NCI-H1048 (cell line): ENCODE measurements around the gene C20orf141.

Experiments
- DNase-seq: peaks from one replicate; lab custom pipeline; 2025; lab: John Stamatoyannopoulos, UW

The C20orf141 gene

DNA sequence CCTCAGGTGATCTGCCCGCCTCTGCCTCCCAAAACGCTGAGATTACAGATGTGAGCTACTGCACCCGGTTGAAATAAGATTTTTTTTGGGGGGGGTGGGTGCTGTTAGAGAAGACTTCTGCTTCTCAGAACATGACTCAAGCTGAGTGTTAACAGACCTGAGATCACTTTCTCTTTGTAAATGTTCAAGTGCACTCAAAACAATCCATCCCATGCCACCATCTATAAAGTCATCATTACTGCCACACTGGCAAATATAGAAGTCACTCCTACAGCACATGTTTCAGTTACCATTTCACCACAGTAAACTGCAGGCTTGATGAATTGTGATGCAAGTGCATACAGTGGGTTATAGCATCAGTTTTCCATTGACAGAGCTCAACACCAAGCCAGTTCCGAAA is 34.7 kb downstream of the C20orf141 start:
- no peak for DNase-seq

DNA sequence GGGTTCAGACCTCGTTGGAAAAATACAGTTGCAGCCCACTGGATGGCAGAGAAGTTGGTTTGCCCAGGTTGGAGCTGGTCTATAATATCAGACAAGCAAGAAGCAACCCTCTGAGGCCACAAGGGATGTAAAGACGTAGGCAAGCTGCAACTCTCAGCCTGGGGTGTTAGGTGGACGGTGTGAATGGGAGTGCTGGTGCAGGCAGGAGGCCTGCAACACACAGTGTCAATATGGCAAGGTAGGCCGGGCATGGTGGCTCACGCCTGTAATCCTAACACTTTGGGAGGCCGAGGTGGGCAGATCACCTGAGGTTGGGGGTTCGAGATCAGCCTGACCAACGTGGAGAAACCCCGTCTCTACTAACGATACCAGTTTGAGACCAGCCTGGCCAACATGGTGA is 36.3 kb downstream of the C20orf141 start:
- DNase-seq: no peak

DNA sequence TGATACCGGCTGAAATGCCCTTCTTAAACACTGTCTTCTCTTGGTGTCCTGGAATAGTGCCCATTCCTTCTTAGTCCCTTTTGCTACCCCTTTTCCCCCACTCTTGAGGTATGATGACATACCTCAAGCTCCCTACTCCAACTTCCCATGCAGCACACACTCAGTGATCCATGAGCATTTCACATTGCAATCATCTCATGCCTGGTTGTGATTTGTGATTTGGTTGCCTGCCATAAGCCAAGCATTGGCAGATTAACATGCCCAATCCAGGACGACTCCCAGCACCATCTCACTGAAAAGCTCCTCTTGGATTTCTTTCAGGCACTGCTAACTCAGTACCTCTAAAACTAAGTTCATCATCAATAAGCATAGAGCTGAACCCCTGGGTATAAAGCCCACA is 43.8 kb downstream of the C20orf141 start:
- DNase-seq: no peak

DNA sequence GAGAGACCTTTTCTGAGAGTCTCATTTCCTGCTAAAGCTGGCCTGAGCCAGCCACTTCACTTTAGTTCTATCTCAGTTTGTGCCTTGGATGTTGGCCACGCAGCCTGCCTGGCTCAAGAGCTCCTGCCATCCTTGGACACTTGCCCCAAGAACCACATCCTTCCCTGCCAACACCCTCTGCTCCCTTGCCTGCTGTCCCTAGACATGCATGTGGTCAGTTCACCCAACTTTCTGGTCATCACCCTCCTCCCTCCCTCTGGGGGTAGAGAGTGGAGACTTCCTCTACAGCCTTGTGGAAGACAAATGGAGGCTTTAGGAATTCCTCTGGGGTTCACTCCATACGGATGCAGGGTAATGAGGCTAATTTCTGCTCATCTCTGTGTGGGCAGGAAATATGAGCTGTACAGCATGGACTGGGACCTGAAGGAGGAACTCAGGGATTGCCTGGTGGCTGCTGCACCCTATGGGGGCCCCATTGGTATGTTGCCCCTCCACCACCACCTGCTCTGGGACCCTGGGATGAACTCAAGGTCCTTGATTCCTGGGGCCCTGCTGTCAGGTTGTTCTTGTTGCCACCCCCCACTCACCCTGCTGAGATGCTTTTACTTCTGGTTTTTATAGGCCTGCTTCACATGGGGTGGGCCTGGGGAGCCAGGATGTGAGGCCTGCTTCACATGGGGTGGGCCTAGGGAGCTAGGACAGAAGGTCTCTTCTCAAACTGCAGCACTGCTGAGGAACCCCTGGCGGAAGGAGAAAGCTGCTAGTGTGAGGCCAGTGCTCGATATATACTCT is 44.7 kb downstream of the C20orf141 start:
- no peak for DNase-seq

DNA sequence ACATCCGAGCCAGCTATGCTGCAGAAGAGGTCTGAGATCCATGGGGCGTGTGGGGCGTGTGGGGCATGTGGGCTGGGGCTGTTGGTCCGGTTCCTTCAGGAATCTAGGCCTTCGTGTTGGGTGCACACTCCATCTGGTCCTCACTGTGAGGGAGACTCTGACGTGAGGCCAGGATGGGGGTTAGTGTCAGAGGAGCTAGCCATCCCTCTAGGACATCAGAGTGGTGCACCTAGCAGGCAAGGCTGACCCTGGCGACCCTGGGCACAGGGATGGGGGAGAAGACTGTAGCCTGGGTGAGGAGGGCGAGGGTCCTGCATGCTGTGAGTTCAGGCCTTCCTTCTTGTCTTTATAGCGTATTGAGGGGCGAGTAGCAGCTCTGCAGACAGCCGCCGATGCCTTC is 49.8 kb downstream of the C20orf141 start:
- DNase-seq: no peak

DNA sequence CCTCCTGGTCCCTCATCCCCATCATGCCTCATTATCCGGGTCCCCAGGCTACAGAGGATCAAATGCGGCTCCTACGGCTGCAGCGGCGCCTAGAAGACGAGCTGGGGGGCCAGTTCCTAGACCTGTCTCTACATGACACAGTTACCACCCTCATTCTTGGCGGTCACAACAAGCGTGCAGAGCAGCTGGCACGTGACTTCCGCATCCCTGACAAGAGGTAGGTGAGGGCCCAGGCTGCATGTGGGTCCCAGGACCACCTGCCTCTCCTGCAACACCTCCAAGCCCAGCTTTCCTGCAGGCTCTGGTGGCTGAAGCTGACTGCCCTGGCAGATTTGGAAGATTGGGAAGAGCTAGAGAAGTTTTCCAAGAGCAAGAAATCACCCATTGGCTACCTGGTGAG is 50.3 kb downstream of the C20orf141 start:
- DNase-seq: no peak
